ENCODE data around the gene GRAMD1C. TPM values are rescaled to one million over a fixed set of nuclear protein-coding genes. Genes with fewer than 3 reads are reported as not detected.

GRAMD1C gene
- total and polyA plus RNA-seq, 8 donors, result 0.58 to 10.1 (median 6.2) TPM

GRCh38 chr3:113802795-113803455 lies 35.7 kb upstream of the GRAMD1C start:
- Histone ChIP-seq H3K27ac (no peak overlapping the region), H3K36me3 (peaks cover 39 to 100% (median 99%) of the 10 kb centered on the region in 4 donors), H3K4me3 (no peak overlapping the region), H3K9me3 (no peaks in the 10 kb centered on the region), H3K4me1 (no peaks in the 10 kb centered on the region), H3K27me3 (no peaks in the 10 kb centered on the region)
- DNase-seq, result no peak
- TF ChIP-seq POLR2AphosphoS5 (IDR thresholded peaks at IDR 0.05) (no peak), POLR2A (IDR thresholded peaks at IDR 0.05) (no peak), CTCF (IDR thresholded peaks at IDR 0.05) (no peak), EP300 (IDR thresholded peaks at IDR 0.05) (no peak)
- intact Hi-C loops (cut with DNase I; ENCODE audit: low total_unique reads), result no loop called here
- 90 to 98% (median 95%) methylated on average over 3 of the region's 3 CpGs for WGBS, 5 donors

GRCh38 chr3:113804661-113805060 lies 33.9 kb upstream of the GRAMD1C start:
- peaks cover 44 to 100% (median 99%) of the 10 kb centered on the region in 4 donors for H3K36me3 ChIP-seq

GRCh38 chr3:113805249-113805648 lies 33.3 kb upstream of the GRAMD1C start:
- TF ChIP-seq POLR2A (IDR thresholded peaks at IDR 0.05) (no peak), CTCF (IDR thresholded peaks at IDR 0.05) (no peak)
- 91 to 95% (median 94%) methylated on average over 3 of the region's 3 CpGs for WGBS, 5 donors
- H3K4me3 ChIP-seq, result no peak overlapping the region
- H3K27ac ChIP-seq, result no peak overlapping the region
- intact Hi-C loops (cut with DNase I; ENCODE audit: low total_unique reads), result no loop called here
- no peaks in the 10 kb centered on the region for H3K27me3 ChIP-seq
- no peaks in the 10 kb centered on the region for H3K4me1 ChIP-seq
- no peaks in the 10 kb centered on the region for H3K9me3 ChIP-seq
- no peak for DNase-seq
- peaks cover 50 to 100% (median 99%) of the 10 kb centered on the region in 4 donors for H3K36me3 ChIP-seq

More at GRCh38 chr3:113804661-113805060, 33.9 kb upstream of the GRAMD1C start:
- intact Hi-C loops (cut with DNase I; ENCODE audit: low total_unique reads), result no loop called here
- Histone ChIP-seq H3K27me3 (no peaks in the 10 kb centered on the region), H3K4me1 (no peaks in the 10 kb centered on the region), H3K4me3 (no peak overlapping the region), H3K9me3 (no peaks in the 10 kb centered on the region), H3K27ac (no peak overlapping the region)
- 72 to 87% (median 78%) methylated on average over 4 of the region's 4 CpGs for WGBS, 5 donors
- no peak for TF ChIP-seq POLR2AphosphoS5 (IDR thresholded peaks at IDR 0.05)
- no peak for TF ChIP-seq EP300 (IDR thresholded peaks at IDR 0.05)
- no peak for TF ChIP-seq CTCF (IDR thresholded peaks at IDR 0.05)
- no peak for TF ChIP-seq POLR2A (IDR thresholded peaks at IDR 0.05)
- no peak for DNase-seq

- H3K27me3 ChIP-seq, result no peaks in the 10 kb centered on the region
- no peak overlapping the region for H3K27ac ChIP-seq
- intact Hi-C loops (cut with DNase I; ENCODE audit: low total_unique reads), result no loop called here
- DNase-seq, result no peak
- WGBS, 5 donors, result 84 to 94% (median 86%) methylated on average over 3 of the region's 3 CpGs
- no peak overlapping the region for H3K4me3 ChIP-seq
- TF ChIP-seq CTCF (IDR thresholded peaks at IDR 0.05) (no peak), POLR2A (IDR thresholded peaks at IDR 0.05) (no peak)
- peaks cover 20 to 46% (median 40%) of the 10 kb centered on the region in 4 donors for H3K36me3 ChIP-seq
- H3K4me1 ChIP-seq, result no peaks in the 10 kb centered on the region
- H3K9me3 ChIP-seq, result no peaks in the 10 kb centered on the region
Measured at GRCh38 chr3:113812854-113813253, 25.7 kb upstream of the GRAMD1C start.
